CD4-positive, CD25-positive, alpha-beta regulatory T cell (primary cell): ENCODE measurements around the gene KLRC3. TPM values are rescaled to one million over a fixed set of nuclear protein-coding genes. Genes with fewer than 3 reads are reported as not detected.
"Not testable (repeated sequence)": the region's sequence is repeated elsewhere in the genome, so short reads cannot be mapped to it uniquely, and the experiment has no call there.

Source experiments
- ATAC-seq, 2 donors: fragments of 150-1000 bp; cut with Tn5 transposase; one replicate each; pipeline ENCODE4 v1.10.0; 2021; ENCODE audit warnings: low read depth in 2 of 2, moderate number of reproducible peaks in 2 of 2, moderate library complexity in 1 of 2
- DNase-seq, 3 donors: peaks; one replicate each; pipeline versions ENCODE4 v3.0.0 to v3.0.0-alpha.2; 2012 to 2022; ENCODE audit warnings: mixed read lengths in 1 of 3
- H3K27ac ChIP-seq: one replicate; pipeline ENCODE4 v1.7.0; 2013; ENCODE audit warnings: mild to moderate bottlenecking, low read length; ENCODE audit not compliant: insufficient read depth, poor library complexity, severe bottlenecking
- H3K27me3 ChIP-seq: one replicate; pipeline ENCODE4 v1.7.0; 2013; ENCODE audit warnings: low read length; ENCODE audit not compliant: control insufficient read depth, insufficient read depth
- H3K36me3 ChIP-seq: one replicate; pipeline ENCODE4 v1.7.0; 2013; ENCODE audit warnings: mild to moderate bottlenecking, low read length, moderate library complexity; ENCODE audit not compliant: control insufficient read depth, insufficient read depth
- H3K4me1 ChIP-seq: 2 replicates; pipeline ENCODE4 v1.7.0; 2013; ENCODE audit warnings: mild to moderate bottlenecking, low read length; ENCODE audit not compliant: insufficient read depth, control insufficient read depth, poor library complexity, severe bottlenecking
- H3K4me3 ChIP-seq: one replicate; pipeline ENCODE4 v1.7.0; 2013; ENCODE audit warnings: low read depth, mild to moderate bottlenecking, low read length, moderate library complexity
- H3K9me3 ChIP-seq, 2 experiments: 1 replicate in 1 of 2; 2 replicates in 1 of 2; pipeline ENCODE4 v1.7.0; 2013; ENCODE audit warnings: low read length in 2 of 2, mild to moderate bottlenecking in 1 of 2, moderate library complexity in 1 of 2; ENCODE audit not compliant: control insufficient read depth in 2 of 2
- H3K27ac Mint-ChIP-seq, 3 donors: one replicate each; pipeline ENCODE4 v1.8.0; 2020 to 2022; ENCODE audit warnings: mild to moderate bottlenecking in 3 of 3, mixed read lengths in 3 of 3, moderate library complexity in 2 of 3
- H3K27me3 Mint-ChIP-seq: one replicate; pipeline ENCODE4 v1.8.0; 2022; ENCODE audit warnings: mild to moderate bottlenecking, mixed read lengths
- H3K36me3 Mint-ChIP-seq: one replicate; pipeline ENCODE4 v1.8.0; 2020; ENCODE audit warnings: mixed read lengths
- H3K4me1 Mint-ChIP-seq, 4 donors: one replicate each; pipeline ENCODE4 v1.8.0; 2020 to 2022; ENCODE audit warnings: mixed read lengths in 4 of 4, mild to moderate bottlenecking in 1 of 4
- H3K4me3 Mint-ChIP-seq, 4 donors: one replicate each; pipeline ENCODE4 v1.8.0; 2020 to 2022; ENCODE audit warnings: mild to moderate bottlenecking in 4 of 4, mixed read lengths in 4 of 4, moderate library complexity in 3 of 4
- H3K9me3 Mint-ChIP-seq, 7 donors: one replicate each; pipeline ENCODE4 v1.8.0; 2020 to 2022; ENCODE audit warnings: mixed read lengths in 7 of 7, mild to moderate bottlenecking in 3 of 7, moderate library complexity in 2 of 7
- polyA plus RNA-seq, 4 donors: library from polyadenylated mRNA; unstranded; fragments of 300-500 nt; fragmentation: Illumina TruSeq; gene quantifications; one replicate each; pipeline ENCODE4 v1.2.3, GENCODE V29; 2021
- total RNA-seq: library from RNA; stranded (reverse); gene quantifications from one replicate; pipeline ENCODE4 v1.2.3, GENCODE V29; 2022

The KLRC3 gene
- total and polyA plus RNA-seq, 5 donors from 2014 or later, result not detected

- DNase-seq, result no peak
- H3K27ac Mint-ChIP-seq, result peak overlapping the region in 1 of 3 donors; percentile 0
Observed at GRCh38 chr12:10398168-10398567, 22.2 kb downstream of the KLRC3 start.

GRCh38 chr12:10397296-10397695 lies 23.1 kb downstream of the KLRC3 start:
- Mint-ChIP-seq H3K4me1 (peaks cover 0 to 4% (median 0%) of the 10 kb centered on the region in 4 donors), H3K4me3 (no peak overlapping the region), H3K36me3 (no peaks in the 10 kb centered on the region), H3K27me3 (peaks cover 10% of the 10 kb centered on the region), H3K27ac (no peak overlapping the region), H3K9me3 (no peaks in the 10 kb centered on the region)
- H3K9me3 ChIP-seq, result no peaks in the 10 kb centered on the region
- ATAC-seq (no peak), DNase-seq (no peak)
- no peaks in the 10 kb centered on the region for H3K36me3 ChIP-seq
- H3K27me3 ChIP-seq, result peaks cover 3% of the 10 kb centered on the region
- no peak overlapping the region for H3K4me3 ChIP-seq
- H3K4me1 ChIP-seq, result no peaks in the 10 kb centered on the region
- H3K27ac ChIP-seq, result no peak overlapping the region

More at GRCh38 chr12:10398168-10398567, 22.2 kb downstream of the KLRC3 start:
- Histone ChIP-seq H3K9me3 (no peaks in the 10 kb centered on the region), H3K4me1 (no peaks in the 10 kb centered on the region), H3K36me3 (no peaks in the 10 kb centered on the region), H3K4me3 (no peak overlapping the region), H3K27ac (no peak overlapping the region), H3K27me3 (peaks cover 3% of the 10 kb centered on the region)
- H3K9me3 Mint-ChIP-seq, result no peaks in the 10 kb centered on the region
- H3K4me3 Mint-ChIP-seq, result no peak overlapping the region
- no peak for ATAC-seq
- H3K36me3 Mint-ChIP-seq, result no peaks in the 10 kb centered on the region
- H3K27me3 Mint-ChIP-seq, result peaks cover 10% of the 10 kb centered on the region
- H3K4me1 Mint-ChIP-seq, result peaks cover 0 to 4% (median 0%) of the 10 kb centered on the region in 4 donors

GRCh38 chr12:10396176-10396575 lies 24.2 kb downstream of the KLRC3 start:
- not testable (repeated sequence) for H3K27ac ChIP-seq, H3K27me3 ChIP-seq, H3K36me3 ChIP-seq, ATAC-seq, H3K4me3 ChIP-seq, H3K4me3 Mint-ChIP-seq, H3K36me3 Mint-ChIP-seq, H3K9me3 Mint-ChIP-seq, H3K27ac Mint-ChIP-seq, H3K4me1 ChIP-seq, DNase-seq, H3K9me3 ChIP-seq, H3K4me1 Mint-ChIP-seq
- peaks cover 10% of the 10 kb centered on the region for H3K27me3 Mint-ChIP-seq

GRCh38 chr12:10395390-10395998 lies 24.9 kb downstream of the KLRC3 start:
- H3K27ac Mint-ChIP-seq, result no peak overlapping the region
- no peaks in the 10 kb centered on the region for H3K9me3 Mint-ChIP-seq

GRCh38 chr12:10394531-10395152 lies 25.8 kb downstream of the KLRC3 start:
- H3K9me3 ChIP-seq, H3K36me3 ChIP-seq, H3K27ac Mint-ChIP-seq, H3K9me3 Mint-ChIP-seq, H3K27me3 ChIP-seq, H3K4me3 ChIP-seq, H3K4me3 Mint-ChIP-seq, ATAC-seq, H3K36me3 Mint-ChIP-seq, H3K4me1 ChIP-seq, H3K27ac ChIP-seq, DNase-seq, H3K4me1 Mint-ChIP-seq: not testable (repeated sequence)
- peaks cover 13% of the 10 kb centered on the region for H3K27me3 Mint-ChIP-seq

More at GRCh38 chr12:10395390-10395998, 24.9 kb downstream of the KLRC3 start:
- Mint-ChIP-seq H3K36me3 (no peaks in the 10 kb centered on the region), H3K27me3 (peaks cover 10% of the 10 kb centered on the region), H3K4me1 (peaks cover 0 to 4% (median 0%) of the 10 kb centered on the region in 4 donors), H3K4me3 (no peak overlapping the region)
- Histone ChIP-seq H3K36me3 (no peaks in the 10 kb centered on the region), H3K27me3 (no peaks in the 10 kb centered on the region), H3K4me3 (no peak overlapping the region), H3K27ac (no peak overlapping the region), H3K9me3 (no peaks in the 10 kb centered on the region), H3K4me1 (no peaks in the 10 kb centered on the region)
- DNase-seq (no peak), ATAC-seq (no peak)

GRCh38 chr12:10393291-10393690 lies 27.1 kb downstream of the KLRC3 start:
- no peaks in the 10 kb centered on the region for H3K36me3 Mint-ChIP-seq
- Histone ChIP-seq H3K4me3 (no peak overlapping the region), H3K27me3 (no peaks in the 10 kb centered on the region), H3K27ac (no peak overlapping the region), H3K36me3 (no peaks in the 10 kb centered on the region), H3K9me3 (no peaks in the 10 kb centered on the region), H3K4me1 (no peaks in the 10 kb centered on the region)
- no peak overlapping the region for H3K27ac Mint-ChIP-seq
- no peak overlapping the region for H3K4me3 Mint-ChIP-seq
- no peaks in the 10 kb centered on the region for H3K9me3 Mint-ChIP-seq
- H3K4me1 Mint-ChIP-seq, result peaks cover 0 to 8% (median 3%) of the 10 kb centered on the region in 4 donors
- ATAC-seq (no peak), DNase-seq (no peak)
- H3K27me3 Mint-ChIP-seq, result peaks cover 9% of the 10 kb centered on the region

GRCh38 chr12:10392394-10392930 lies 27.9 kb downstream of the KLRC3 start:
- H3K27ac Mint-ChIP-seq, result peak overlapping the region in 1 of 3 donors; percentile 43
- Histone ChIP-seq H3K4me3 (no peak overlapping the region), H3K9me3 (no peaks in the 10 kb centered on the region)

GRCh38 chr12:10390991-10391390 lies 29.4 kb downstream of the KLRC3 start:
- H3K4me1 Mint-ChIP-seq, H3K27me3 ChIP-seq, H3K4me3 Mint-ChIP-seq, H3K4me1 ChIP-seq, H3K9me3 Mint-ChIP-seq, H3K27me3 Mint-ChIP-seq, H3K4me3 ChIP-seq, H3K27ac Mint-ChIP-seq, H3K27ac ChIP-seq, H3K9me3 ChIP-seq, DNase-seq, ATAC-seq, H3K36me3 ChIP-seq, H3K36me3 Mint-ChIP-seq: not testable (repeated sequence)

More at GRCh38 chr12:10392394-10392930, 27.9 kb downstream of the KLRC3 start:
- ATAC-seq (no peak), DNase-seq (no peak)
- no peak overlapping the region for H3K27ac ChIP-seq
- no peaks in the 10 kb centered on the region for H3K4me1 ChIP-seq
- H3K9me3 Mint-ChIP-seq, result no peaks in the 10 kb centered on the region
- peaks cover 9% of the 10 kb centered on the region for H3K27me3 Mint-ChIP-seq
- H3K4me1 Mint-ChIP-seq, result peaks cover 0 to 8% (median 3%) of the 10 kb centered on the region in 4 donors
- H3K36me3 ChIP-seq, result no peaks in the 10 kb centered on the region
- H3K4me3 Mint-ChIP-seq, result no peak overlapping the region
- H3K27me3 ChIP-seq, result no peaks in the 10 kb centered on the region
- no peaks in the 10 kb centered on the region for H3K36me3 Mint-ChIP-seq
